Activated T-cell treated with anti-CD3 and anti-CD28 coated beads, Interleukin-2, amount 50 U/mL, for 4 hours (primary cell): Measurements from ENCODE around the gene ADARB1. TPM values are rescaled to one million over a fixed set of nuclear protein-coding genes. Genes with fewer than 3 reads are reported as not detected.

ENCODE experiments used
- ATAC-seq, 2 donors: fragments of 200-7000 bp; cut with Tn5 transposase; one replicate each; pipeline ENCODE4 v1.10.0; 2021
- DNase-seq: peaks from one replicate; pipeline ENCODE4 v3.0.0-alpha.2; 2020
- H3K27me3 Mint-ChIP-seq: one replicate; pipeline ENCODE4 v1.8.0; 2021; ENCODE audit warnings: low read depth, mixed read lengths
- H3K36me3 Mint-ChIP-seq: one replicate; pipeline ENCODE4 v1.8.0; 2022; ENCODE audit warnings: mixed read lengths; ENCODE audit not compliant: insufficient read depth
- H3K4me1 Mint-ChIP-seq: one replicate; pipeline ENCODE4 v1.8.0; 2021; ENCODE audit warnings: low read depth, mixed read lengths
- H3K4me3 Mint-ChIP-seq: one replicate; pipeline ENCODE4 v1.8.0; 2021; ENCODE audit warnings: mild to moderate bottlenecking, moderate library complexity, mixed read lengths
- H3K9me3 Mint-ChIP-seq: one replicate; pipeline ENCODE4 v1.8.0; 2021; ENCODE audit warnings: mixed read lengths
- total RNA-seq, 3 donors: library from RNA; stranded (reverse); gene quantifications; one replicate each; pipeline ENCODE4 v1.2.1, GENCODE V29; 2021

Gene ADARB1
- total RNA-seq, 3 donors from 2014 or later, result 28.1 to 32.9 (median 30.9) TPM

- H3K9me3 Mint-ChIP-seq, result no peaks in the 10 kb centered on the region
- no peak for ATAC-seq
- peaks cover 5% of the 10 kb centered on the region for H3K27me3 Mint-ChIP-seq
- H3K4me1 Mint-ChIP-seq, result peaks cover 53% of the 10 kb centered on the region
- no peaks in the 10 kb centered on the region for H3K36me3 Mint-ChIP-seq
- H3K4me3 Mint-ChIP-seq, result no peak overlapping the region
- no peak for DNase-seq
These were observed 154.4 kb downstream of the ADARB1 start for GRCh38 chr21:45228656-45229240.

GRCh38 chr21:45231705-45232104, 157.3 kb downstream of the ADARB1 start:
- H3K36me3 Mint-ChIP-seq, result no peaks in the 10 kb centered on the region
- no peak for DNase-seq

GRCh38 chr21:45234127-45234526, 159.7 kb downstream of the ADARB1 start:
- ATAC-seq (no peak), DNase-seq (no peak)
- no peaks in the 10 kb centered on the region for H3K36me3 Mint-ChIP-seq
- peaks cover 21% of the 10 kb centered on the region for H3K27me3 Mint-ChIP-seq
- peaks cover 3% of the 10 kb centered on the region for H3K4me1 Mint-ChIP-seq
- peak overlapping the region; percentile 31 for H3K4me3 Mint-ChIP-seq
- H3K9me3 Mint-ChIP-seq, result no peaks in the 10 kb centered on the region

More at GRCh38 chr21:45231705-45232104, 157.3 kb downstream of the ADARB1 start:
- H3K4me1 Mint-ChIP-seq, result peaks cover 27% of the 10 kb centered on the region
- H3K9me3 Mint-ChIP-seq, result no peaks in the 10 kb centered on the region
- ATAC-seq, result no peak
- H3K27me3 Mint-ChIP-seq, result peaks cover 19% of the 10 kb centered on the region
- H3K4me3 Mint-ChIP-seq, result no peak overlapping the region

- peaks cover 21% of the 10 kb centered on the region for H3K27me3 Mint-ChIP-seq
- ATAC-seq, result no peak
- peaks cover 3% of the 10 kb centered on the region for H3K4me1 Mint-ChIP-seq
These were observed 160.6 kb downstream of the ADARB1 start for GRCh38 chr21:45234965-45235364.

GRCh38 chr21:45235488-45235887, 161.1 kb downstream of the ADARB1 start:
- ATAC-seq (no peak), DNase-seq (no peak)
- Mint-ChIP-seq H3K4me1 (peaks cover 3% of the 10 kb centered on the region), H3K4me3 (no peak overlapping the region), H3K36me3 (no peaks in the 10 kb centered on the region), H3K27me3 (peaks cover 21% of the 10 kb centered on the region), H3K9me3 (no peaks in the 10 kb centered on the region)

More at GRCh38 chr21:45234965-45235364, 160.6 kb downstream of the ADARB1 start:
- no peak for DNase-seq
- Mint-ChIP-seq H3K4me3 (no peak overlapping the region), H3K9me3 (no peaks in the 10 kb centered on the region), H3K36me3 (no peaks in the 10 kb centered on the region)

- Mint-ChIP-seq H3K4me1 (peaks cover 3% of the 10 kb centered on the region), H3K9me3 (no peaks in the 10 kb centered on the region), H3K4me3 (no peak overlapping the region), H3K36me3 (no peaks in the 10 kb centered on the region), H3K27me3 (peaks cover 21% of the 10 kb centered on the region)
- ATAC-seq, result no peak
- DNase-seq, result no peak
These were observed 162.1 kb downstream of the ADARB1 start for GRCh38 chr21:45236481-45236880.

GRCh38 chr21:45237401-45237800, 163.0 kb downstream of the ADARB1 start:
- peaks cover 21% of the 10 kb centered on the region for H3K27me3 Mint-ChIP-seq

GRCh38 chr21:45241357-45241756, 167.0 kb downstream of the ADARB1 start:
- Mint-ChIP-seq H3K27me3 (peaks cover 5% of the 10 kb centered on the region), H3K9me3 (peaks cover 13% of the 10 kb centered on the region), H3K4me1 (no peaks in the 10 kb centered on the region), H3K36me3 (no peaks in the 10 kb centered on the region), H3K4me3 (no peak overlapping the region)
- no peak for DNase-seq
- no peak for ATAC-seq

More at GRCh38 chr21:45237401-45237800, 163.0 kb downstream of the ADARB1 start:
- Mint-ChIP-seq H3K9me3 (no peaks in the 10 kb centered on the region), H3K4me3 (no peak overlapping the region), H3K36me3 (no peaks in the 10 kb centered on the region), H3K4me1 (no peaks in the 10 kb centered on the region)
- no peak for ATAC-seq
- DNase-seq, result no peak

- Mint-ChIP-seq H3K4me1 (no peaks in the 10 kb centered on the region), H3K36me3 (no peaks in the 10 kb centered on the region), H3K27me3 (peaks cover under 1% of the 10 kb centered on the region), H3K9me3 (peaks cover 13% of the 10 kb centered on the region), H3K4me3 (no peak overlapping the region)
- no peak for DNase-seq
- no peak for ATAC-seq
These were observed 169.2 kb downstream of the ADARB1 start for GRCh38 chr21:45243603-45244002.

GRCh38 chr21:45244799-45245340, 170.5 kb downstream of the ADARB1 start:
- DNase-seq (no peak), ATAC-seq (no peak)
- Mint-ChIP-seq H3K4me1 (no peaks in the 10 kb centered on the region), H3K4me3 (no peak overlapping the region), H3K9me3 (peaks cover 13% of the 10 kb centered on the region), H3K36me3 (no peaks in the 10 kb centered on the region), H3K27me3 (peaks cover 2% of the 10 kb centered on the region)

GRCh38 chr21:45246386-45247320, 172.3 kb downstream of the ADARB1 start:
- Mint-ChIP-seq H3K27me3 (peaks cover 2% of the 10 kb centered on the region), H3K4me1 (no peaks in the 10 kb centered on the region), H3K36me3 (no peaks in the 10 kb centered on the region), H3K9me3 (peaks cover 13% of the 10 kb centered on the region), H3K4me3 (no peak overlapping the region)
- DNase-seq (no peak), ATAC-seq (no peak)

- ATAC-seq, result no peak
- H3K36me3 Mint-ChIP-seq, result no peaks in the 10 kb centered on the region
- peaks cover 12% of the 10 kb centered on the region for H3K9me3 Mint-ChIP-seq
- H3K4me1 Mint-ChIP-seq, result no peaks in the 10 kb centered on the region
- peaks cover 2% of the 10 kb centered on the region for H3K27me3 Mint-ChIP-seq
- H3K4me3 Mint-ChIP-seq, result no peak overlapping the region
- no peak for DNase-seq
These were observed 174.0 kb downstream of the ADARB1 start for GRCh38 chr21:45248301-45248892.

GRCh38 chr21:45248893-45249381, 174.6 kb downstream of the ADARB1 start:
- DNase-seq (no peak), ATAC-seq (peak in 1 of 2 donors; percentile 30)
- Mint-ChIP-seq H3K4me1 (no peaks in the 10 kb centered on the region), H3K4me3 (no peak overlapping the region), H3K27me3 (peaks cover 2% of the 10 kb centered on the region), H3K9me3 (peaks cover 6% of the 10 kb centered on the region), H3K36me3 (no peaks in the 10 kb centered on the region)

GRCh38 chr21:45249626-45250025, 175.2 kb downstream of the ADARB1 start:
- Mint-ChIP-seq H3K4me1 (no peaks in the 10 kb centered on the region), H3K36me3 (no peaks in the 10 kb centered on the region), H3K9me3 (no peaks in the 10 kb centered on the region), H3K27me3 (peaks cover 8% of the 10 kb centered on the region), H3K4me3 (no peak overlapping the region)
- ATAC-seq (no peak), DNase-seq (no peak)
